Measurements from ENCODE around the gene LPP. TPM values are rescaled to one million over a fixed set of nuclear protein-coding genes. Genes with fewer than 3 reads are reported as not detected.
"Not testable (repeated sequence)": the region's sequence is repeated elsewhere in the genome, so short reads cannot be mapped to it uniquely, and the experiment has no call there.

Gene LPP
- total RNA-seq, 1 donor, result 77.4 TPM

DNA sequence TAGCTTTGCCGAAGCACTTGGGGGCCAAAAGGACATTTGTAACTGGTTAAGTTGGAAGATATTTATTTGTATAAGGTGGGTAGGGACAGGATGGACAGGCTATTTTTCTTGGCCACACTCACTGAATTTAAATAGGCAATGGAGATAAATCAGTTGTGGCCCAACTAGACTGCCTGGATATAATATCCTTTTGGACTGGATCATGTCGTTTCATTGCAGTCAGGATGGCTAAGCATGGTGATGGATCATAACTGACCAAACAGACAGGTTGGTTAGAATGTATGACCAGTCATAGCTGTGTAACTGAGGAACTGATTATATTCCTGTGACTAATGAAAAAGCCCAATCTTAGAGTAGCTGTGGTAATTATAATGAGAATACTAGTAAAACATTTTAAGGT lies 284.0 kb downstream of the LPP start:
- no peak overlapping the region for H2AFZ ChIP-seq (ENCODE audit: low read length)
- H3K4me2 ChIP-seq (ENCODE audit: insufficient read depth, low read length), result no peak overlapping the region
- peaks cover 5% of the 10 kb centered on the region for H3K36me3 ChIP-seq (ENCODE audit: insufficient read depth, low read length)
- H3K4me1 ChIP-seq (ENCODE audit: insufficient read depth, low read length), result peaks cover 9% of the 10 kb centered on the region
- H3K27ac ChIP-seq (ENCODE audit: low read depth, low read length), result no peak overlapping the region
- DNase-seq (ENCODE audit: insufficient read length, low spot score, missing footprints), result no peak
- no peak for TF ChIP-seq CTCF (IDR thresholded peaks at IDR 0.05; ENCODE audit: extremely low read depth, low read depth, low read length)
- no peaks in the 10 kb centered on the region for H4K20me1 ChIP-seq (ENCODE audit: insufficient read depth, low read length)
- H3K79me2 ChIP-seq (ENCODE audit: insufficient read depth, low read length), result peaks cover 26% of the 10 kb centered on the region
- no peaks in the 10 kb centered on the region for H3K9me3 ChIP-seq (ENCODE audit: low read depth, low read length)
- H3K27me3 ChIP-seq (ENCODE audit: insufficient read depth, low read length), result no peaks in the 10 kb centered on the region
- no peak overlapping the region for H3K4me3 ChIP-seq (ENCODE audit: insufficient read depth, low read length)

DNA sequence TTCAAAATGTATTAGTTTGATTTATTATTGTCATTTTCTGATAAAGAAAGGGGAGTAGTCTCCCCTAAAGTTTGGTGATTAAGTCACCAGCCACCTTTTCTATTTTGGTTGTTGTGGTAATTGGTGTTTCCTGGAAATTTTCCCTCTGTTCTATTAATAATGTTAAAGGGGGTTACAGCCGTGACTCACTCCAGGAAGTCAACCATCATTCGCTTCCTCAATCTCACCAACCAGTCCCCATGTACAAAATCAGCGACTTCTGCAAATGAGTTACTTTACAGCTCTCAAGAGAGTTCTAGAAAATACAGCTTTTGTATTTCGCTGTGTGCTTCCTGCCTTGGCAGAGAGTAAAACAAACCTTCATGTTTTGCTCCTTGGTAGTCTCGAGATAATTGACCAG lies 285.1 kb downstream of the LPP start:
- DNase-seq (ENCODE audit: insufficient read length, low spot score, missing footprints), result no peak
- TF ChIP-seq CTCF (IDR thresholded peaks at IDR 0.05; ENCODE audit: extremely low read depth, low read depth, low read length), result no peak

GRCh38 chr3:188440340-188440972 lies 286.5 kb downstream of the LPP start:
- Histone ChIP-seq H4K20me1 (ENCODE audit: insufficient read depth, low read length) (no peaks in the 10 kb centered on the region), H3K4me3 (ENCODE audit: insufficient read depth, low read length) (no peak overlapping the region), H3K4me2 (ENCODE audit: insufficient read depth, low read length) (no peak overlapping the region), H3K79me2 (ENCODE audit: insufficient read depth, low read length) (peaks cover 19% of the 10 kb centered on the region), H3K9me3 (ENCODE audit: low read depth, low read length) (no peaks in the 10 kb centered on the region), H3K27ac (ENCODE audit: low read depth, low read length) (no peak overlapping the region), H3K36me3 (ENCODE audit: insufficient read depth, low read length) (peaks cover 5% of the 10 kb centered on the region), H3K4me1 (ENCODE audit: insufficient read depth, low read length) (peaks cover 3% of the 10 kb centered on the region), H2AFZ (ENCODE audit: low read length) (no peak overlapping the region), H3K27me3 (ENCODE audit: insufficient read depth, low read length) (no peaks in the 10 kb centered on the region)
- DNase-seq (ENCODE audit: insufficient read length, low spot score, missing footprints), result no peak
- TF ChIP-seq CTCF (IDR thresholded peaks at IDR 0.05; ENCODE audit: extremely low read depth, low read depth, low read length), result no peak

More for the DNA sequence above, 285.1 kb downstream of the LPP start:
- no peaks in the 10 kb centered on the region for H4K20me1 ChIP-seq (ENCODE audit: insufficient read depth, low read length)
- H3K27ac ChIP-seq (ENCODE audit: low read depth, low read length), result no peak overlapping the region
- peaks cover 5% of the 10 kb centered on the region for H3K36me3 ChIP-seq (ENCODE audit: insufficient read depth, low read length)
- no peak overlapping the region for H3K4me2 ChIP-seq (ENCODE audit: insufficient read depth, low read length)
- no peak overlapping the region for H2AFZ ChIP-seq (ENCODE audit: low read length)
- no peaks in the 10 kb centered on the region for H3K9me3 ChIP-seq (ENCODE audit: low read depth, low read length)
- peaks cover 26% of the 10 kb centered on the region for H3K79me2 ChIP-seq (ENCODE audit: insufficient read depth, low read length)
- no peaks in the 10 kb centered on the region for H3K27me3 ChIP-seq (ENCODE audit: insufficient read depth, low read length)
- no peak overlapping the region for H3K4me3 ChIP-seq (ENCODE audit: insufficient read depth, low read length)
- H3K4me1 ChIP-seq (ENCODE audit: insufficient read depth, low read length), result peaks cover 3% of the 10 kb centered on the region

GRCh38 chr3:188442430-188442829 lies 288.5 kb downstream of the LPP start:
- Histone ChIP-seq H3K36me3 (ENCODE audit: insufficient read depth, low read length) (no peaks in the 10 kb centered on the region), H3K4me3 (ENCODE audit: insufficient read depth, low read length) (no peak overlapping the region), H2AFZ (ENCODE audit: low read length) (no peak overlapping the region), H3K79me2 (ENCODE audit: insufficient read depth, low read length) (peaks cover 8% of the 10 kb centered on the region), H3K4me2 (ENCODE audit: insufficient read depth, low read length) (no peak overlapping the region), H3K4me1 (ENCODE audit: insufficient read depth, low read length) (peaks cover 3% of the 10 kb centered on the region), H3K27me3 (ENCODE audit: insufficient read depth, low read length) (no peaks in the 10 kb centered on the region), H4K20me1 (ENCODE audit: insufficient read depth, low read length) (no peaks in the 10 kb centered on the region), H3K9me3 (ENCODE audit: low read depth, low read length) (no peaks in the 10 kb centered on the region), H3K27ac (ENCODE audit: low read depth, low read length) (no peak overlapping the region)
- no peak for DNase-seq (ENCODE audit: insufficient read length, low spot score, missing footprints)
- no peak for TF ChIP-seq CTCF (IDR thresholded peaks at IDR 0.05; ENCODE audit: extremely low read depth, low read depth, low read length)

- not testable (repeated sequence) for H3K9me3 ChIP-seq (ENCODE audit: low read depth, low read length); H3K36me3 ChIP-seq (ENCODE audit: insufficient read depth, low read length); H3K4me2 ChIP-seq (ENCODE audit: insufficient read depth, low read length); H3K4me3 ChIP-seq (ENCODE audit: insufficient read depth, low read length); H3K27ac ChIP-seq (ENCODE audit: low read depth, low read length); DNase-seq (ENCODE audit: insufficient read length, low spot score, missing footprints); H3K79me2 ChIP-seq (ENCODE audit: insufficient read depth, low read length); H3K4me1 ChIP-seq (ENCODE audit: insufficient read depth, low read length); H4K20me1 ChIP-seq (ENCODE audit: insufficient read depth, low read length); H3K27me3 ChIP-seq (ENCODE audit: insufficient read depth, low read length); H2AFZ ChIP-seq (ENCODE audit: low read length)
Measured at GRCh38 chr3:188445175-188445574, 291.2 kb downstream of the LPP start.
